ENCODE data around the gene FOXO1.
A peak's percentile ranks its signal among the peaks of the same experiment; 100 is the strongest.

FOXO1 gene

DNA sequence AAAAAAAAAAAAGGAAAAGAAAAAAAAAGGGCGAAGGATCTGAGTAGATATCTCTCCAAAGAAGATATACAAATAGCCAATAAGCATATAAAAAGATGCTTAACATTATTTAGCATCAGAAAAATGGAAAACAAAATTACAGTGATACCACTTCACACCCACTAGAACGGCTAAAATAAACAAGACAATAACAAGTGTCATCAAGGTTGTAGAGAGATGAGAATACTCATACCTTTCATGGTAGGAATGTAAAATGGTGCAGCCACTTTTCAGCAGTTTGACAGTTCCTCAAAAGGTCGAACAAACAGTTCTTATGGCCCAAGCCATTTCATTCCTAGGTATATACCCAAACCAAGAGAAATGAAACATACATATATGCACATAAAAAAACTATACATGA lies 33.5 kb downstream of the FOXO1 start:
- H3K9me3 Mint-ChIP-seq (ENCODE audit: low read depth): no peaks in the 10 kb centered on the region
- H3K4me1 Mint-ChIP-seq (ENCODE audit: low read depth): peaks cover 86% of the 10 kb centered on the region
- peak overlapping the region; percentile 59 for H3K27ac Mint-ChIP-seq
- peaks cover 16% of the 10 kb centered on the region for H3K36me3 Mint-ChIP-seq
- H3K27me3 Mint-ChIP-seq: no peaks in the 10 kb centered on the region
- H3K4me3 Mint-ChIP-seq: peak overlapping the region; percentile 47

GRCh38 chr13:40631605-40632004 lies 34.8 kb downstream of the FOXO1 start:
- H3K4me1 Mint-ChIP-seq (ENCODE audit: low read depth): peaks cover 90% of the 10 kb centered on the region
- H3K4me3 Mint-ChIP-seq: peak overlapping the region; percentile 76
- no peaks in the 10 kb centered on the region for H3K27me3 Mint-ChIP-seq
- H3K36me3 Mint-ChIP-seq: peaks cover 16% of the 10 kb centered on the region
- H3K27ac Mint-ChIP-seq: peak overlapping the region; percentile 85
- H3K9me3 Mint-ChIP-seq (ENCODE audit: low read depth): no peaks in the 10 kb centered on the region

GRCh38 chr13:40629678-40630384 lies 36.6 kb downstream of the FOXO1 start:
- H3K27ac Mint-ChIP-seq: peak overlapping the region; percentile 85

GRCh38 chr13:40626977-40627376 lies 39.5 kb downstream of the FOXO1 start:
- Mint-ChIP-seq H3K27ac (peak overlapping the region; percentile 17), H3K36me3 (peaks cover 14% of the 10 kb centered on the region), H3K9me3 (ENCODE audit: low read depth) (no peaks in the 10 kb centered on the region), H3K27me3 (no peaks in the 10 kb centered on the region), H3K4me3 (peak overlapping the region; percentile 4), H3K4me1 (ENCODE audit: low read depth) (peaks cover 92% of the 10 kb centered on the region)

More at GRCh38 chr13:40629678-40630384, 36.6 kb downstream of the FOXO1 start:
- no peaks in the 10 kb centered on the region for H3K9me3 Mint-ChIP-seq (ENCODE audit: low read depth)
- H3K4me1 Mint-ChIP-seq (ENCODE audit: low read depth): peaks cover 91% of the 10 kb centered on the region
- peak overlapping the region; percentile 31 for H3K4me3 Mint-ChIP-seq
- H3K36me3 Mint-ChIP-seq: peaks cover 14% of the 10 kb centered on the region
- H3K27me3 Mint-ChIP-seq: no peaks in the 10 kb centered on the region

DNA sequence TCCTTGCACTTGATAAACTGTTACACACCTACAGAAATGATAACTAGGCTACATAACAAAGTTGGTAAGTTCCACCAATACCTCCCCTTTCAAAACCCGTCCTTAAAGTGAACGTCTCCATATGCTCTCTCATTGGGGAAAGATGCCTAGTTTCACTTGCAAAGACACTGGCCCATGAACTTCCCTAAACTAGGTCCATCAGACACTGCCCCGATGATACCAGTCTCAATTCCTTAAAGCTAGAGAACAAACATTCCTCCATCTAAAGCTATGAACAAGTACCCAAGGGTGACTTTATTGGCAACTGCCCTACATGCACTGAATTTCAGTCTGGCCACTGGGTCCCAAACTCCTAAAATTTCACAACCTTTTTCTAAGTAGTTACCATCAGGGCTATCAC lies 39.9 kb downstream of the FOXO1 start:
- Mint-ChIP-seq H3K4me1 (ENCODE audit: low read depth) (peaks cover 90% of the 10 kb centered on the region), H3K27ac (peak overlapping the region; percentile 17), H3K9me3 (ENCODE audit: low read depth) (no peaks in the 10 kb centered on the region), H3K4me3 (no peak overlapping the region), H3K27me3 (no peaks in the 10 kb centered on the region), H3K36me3 (peaks cover 13% of the 10 kb centered on the region)

GRCh38 chr13:40624986-40625385 lies 41.5 kb downstream of the FOXO1 start:
- Mint-ChIP-seq H3K27ac (peak overlapping the region; percentile 76), H3K4me1 (ENCODE audit: low read depth) (peaks cover 85% of the 10 kb centered on the region), H3K27me3 (no peaks in the 10 kb centered on the region), H3K36me3 (peaks cover 6% of the 10 kb centered on the region), H3K9me3 (ENCODE audit: low read depth) (no peaks in the 10 kb centered on the region), H3K4me3 (peak overlapping the region; percentile 59)

- H3K4me1 Mint-ChIP-seq (ENCODE audit: low read depth): peaks cover 85% of the 10 kb centered on the region
- H3K27me3 Mint-ChIP-seq: no peaks in the 10 kb centered on the region
- H3K9me3 Mint-ChIP-seq (ENCODE audit: low read depth): no peaks in the 10 kb centered on the region
- H3K36me3 Mint-ChIP-seq: peaks cover 12% of the 10 kb centered on the region
- H3K4me3 Mint-ChIP-seq: peak overlapping the region; percentile 59
- peak overlapping the region; percentile 76 for H3K27ac Mint-ChIP-seq
These were observed 42.1 kb downstream of the FOXO1 start for GRCh38 chr13:40624383-40624782.

DNA sequence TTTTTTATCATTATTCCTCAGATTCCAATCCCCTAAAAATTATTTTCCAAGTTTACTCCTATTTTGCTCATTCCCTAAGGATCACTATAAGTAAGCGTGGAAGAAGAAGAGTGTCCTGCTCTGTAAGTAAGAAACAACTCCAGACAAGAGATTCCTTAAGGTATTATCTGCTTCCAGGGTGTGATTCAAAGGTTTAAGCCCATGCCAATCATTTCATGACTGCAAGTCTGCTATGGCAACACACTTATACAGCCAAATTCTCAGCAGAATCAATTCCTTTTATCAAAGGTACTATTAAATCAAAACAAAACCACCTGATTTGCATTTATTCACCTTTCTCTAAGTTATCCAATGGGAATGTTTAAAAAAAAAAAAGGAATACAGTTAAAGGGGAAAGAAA lies 43.7 kb downstream of the FOXO1 start:
- H3K4me3 Mint-ChIP-seq: peak overlapping the region; percentile 51
- H3K4me1 Mint-ChIP-seq (ENCODE audit: low read depth): peaks cover 89% of the 10 kb centered on the region
- H3K27ac Mint-ChIP-seq: peak overlapping the region; percentile 78
- H3K36me3 Mint-ChIP-seq: peaks cover 12% of the 10 kb centered on the region
- H3K27me3 Mint-ChIP-seq: no peaks in the 10 kb centered on the region
- no peaks in the 10 kb centered on the region for H3K9me3 Mint-ChIP-seq (ENCODE audit: low read depth)

DNA sequence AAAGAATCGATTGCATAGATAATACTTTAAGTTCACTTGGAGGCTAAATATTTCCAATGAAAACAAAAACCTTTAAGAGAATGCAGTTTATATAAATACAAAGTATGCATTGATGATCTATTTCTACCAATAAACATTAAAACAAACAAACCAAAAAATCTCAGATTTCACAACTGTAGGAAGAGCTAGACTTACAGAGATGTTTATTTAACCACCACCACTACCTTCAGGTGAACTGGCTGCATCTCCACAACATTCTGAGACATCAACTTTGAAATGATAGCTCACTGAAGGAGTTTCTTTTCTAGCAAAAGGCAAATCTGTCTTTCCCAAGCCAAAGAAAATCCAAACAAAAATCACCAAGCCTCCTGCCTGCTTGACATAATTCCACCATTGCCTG lies 44.2 kb downstream of the FOXO1 start:
- H3K27me3 Mint-ChIP-seq: no peaks in the 10 kb centered on the region
- peaks cover 12% of the 10 kb centered on the region for H3K36me3 Mint-ChIP-seq
- peaks cover 89% of the 10 kb centered on the region for H3K4me1 Mint-ChIP-seq (ENCODE audit: low read depth)
- H3K27ac Mint-ChIP-seq: peak overlapping the region; percentile 78
- peak overlapping the region; percentile 51 for H3K4me3 Mint-ChIP-seq
- no peaks in the 10 kb centered on the region for H3K9me3 Mint-ChIP-seq (ENCODE audit: low read depth)

GRCh38 chr13:40619479-40619814 lies 47.0 kb downstream of the FOXO1 start:
- Mint-ChIP-seq H3K36me3 (peaks cover 9% of the 10 kb centered on the region), H3K9me3 (ENCODE audit: low read depth) (no peaks in the 10 kb centered on the region), H3K27me3 (no peaks in the 10 kb centered on the region), H3K27ac (peak overlapping the region; percentile 97), H3K4me3 (peak overlapping the region; percentile 56), H3K4me1 (ENCODE audit: low read depth) (peaks cover 91% of the 10 kb centered on the region)

- peaks cover 9% of the 10 kb centered on the region for H3K36me3 Mint-ChIP-seq
- H3K4me3 Mint-ChIP-seq: peak overlapping the region; percentile 56
- peak overlapping the region; percentile 97 for H3K27ac Mint-ChIP-seq
- no peaks in the 10 kb centered on the region for H3K27me3 Mint-ChIP-seq
- peaks cover 91% of the 10 kb centered on the region for H3K4me1 Mint-ChIP-seq (ENCODE audit: low read depth)
- H3K9me3 Mint-ChIP-seq (ENCODE audit: low read depth): no peaks in the 10 kb centered on the region
These were observed 47.6 kb downstream of the FOXO1 start for GRCh38 chr13:40618581-40619478.

- Mint-ChIP-seq H3K4me3 (peak overlapping the region; percentile 44), H3K36me3 (peaks cover 11% of the 10 kb centered on the region), H3K9me3 (ENCODE audit: low read depth) (no peaks in the 10 kb centered on the region), H3K27me3 (no peaks in the 10 kb centered on the region), H3K27ac (peak overlapping the region; percentile 97), H3K4me1 (ENCODE audit: low read depth) (peaks cover 93% of the 10 kb centered on the region)
These were observed 48.6 kb downstream of the FOXO1 start for GRCh38 chr13:40617801-40618356.

GRCh38 chr13:40615619-40616018 lies 50.8 kb downstream of the FOXO1 start:
- Mint-ChIP-seq H3K27ac (peak overlapping the region; percentile 97), H3K4me3 (peak overlapping the region; percentile 58), H3K4me1 (ENCODE audit: low read depth) (peaks cover 98% of the 10 kb centered on the region), H3K9me3 (ENCODE audit: low read depth) (no peaks in the 10 kb centered on the region), H3K27me3 (no peaks in the 10 kb centered on the region), H3K36me3 (peaks cover 16% of the 10 kb centered on the region)

- Mint-ChIP-seq H3K36me3 (peaks cover 7% of the 10 kb centered on the region), H3K27me3 (no peaks in the 10 kb centered on the region), H3K4me3 (peak overlapping the region; percentile 84), H3K27ac (peak overlapping the region; percentile 97), H3K9me3 (ENCODE audit: low read depth) (no peaks in the 10 kb centered on the region), H3K4me1 (ENCODE audit: low read depth) (peaks cover 99% of the 10 kb centered on the region)
These were observed 52.5 kb downstream of the FOXO1 start for GRCh38 chr13:40613914-40614313.

DNA sequence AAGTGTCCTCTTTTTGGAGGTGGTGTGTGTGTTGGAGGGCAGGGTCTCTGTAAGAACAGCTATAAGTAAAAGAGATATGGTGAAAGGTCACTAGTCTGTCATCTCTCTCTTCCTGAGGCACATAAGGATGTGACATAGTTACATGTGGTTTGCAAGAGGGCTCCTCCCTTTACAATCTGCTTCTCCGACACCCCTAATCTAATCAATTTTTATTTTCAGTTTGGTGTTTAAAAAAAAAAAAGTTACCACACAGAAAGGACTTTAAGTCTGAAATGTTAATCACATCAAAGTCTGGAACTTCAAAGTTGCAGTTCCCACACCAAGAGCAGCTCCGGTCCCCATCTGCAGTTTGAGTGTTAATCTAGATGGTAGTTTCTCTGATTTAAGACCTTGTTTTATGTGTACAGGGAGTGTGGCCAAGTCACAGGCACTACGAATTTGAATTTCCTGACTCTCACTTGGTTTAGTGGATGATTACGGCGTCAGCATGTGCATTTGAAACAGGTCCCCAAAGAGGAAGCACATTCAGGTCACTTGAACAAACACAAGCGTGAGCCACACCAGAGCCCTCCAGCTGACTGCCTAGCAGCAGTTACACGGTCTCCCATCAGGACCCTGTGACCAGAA lies 53.1 kb downstream of the FOXO1 start:
- Mint-ChIP-seq H3K9me3 (ENCODE audit: low read depth) (no peaks in the 10 kb centered on the region), H3K4me1 (ENCODE audit: low read depth) (peaks cover 99% of the 10 kb centered on the region)

More for the DNA sequence above, 53.1 kb downstream of the FOXO1 start:
- peak overlapping the region; percentile 97 for H3K27ac Mint-ChIP-seq
- H3K4me3 Mint-ChIP-seq: peak overlapping the region; percentile 84
- no peaks in the 10 kb centered on the region for H3K27me3 Mint-ChIP-seq
- peaks cover 11% of the 10 kb centered on the region for H3K36me3 Mint-ChIP-seq
